ENCODE measurements around the gene MBD3. TPM values are rescaled to one million over a fixed set of nuclear protein-coding genes. Genes with fewer than 3 reads are reported as not detected.
"Not testable (repeated sequence)": the region's sequence is repeated elsewhere in the genome, so short reads cannot be mapped to it uniquely, and the experiment has no call there.

Gene MBD3
- 100 to 1,000 TPM in 1 of 6 experiments, 10 to 100 TPM in 5; 75.6 to 104 (median 85.7) TPM for total RNA-seq (2021; fragmentation: NEBNext Ultra II Directional; extraction: Animal tissue kit (Norgen Biotek cat#: 25700))
- long read RNA-seq, partial matches to known transcripts: 8 of 18 reads
- long read RNA-seq, other reads (novel, unspliced or antisense): 9 of 18 reads

- H3K27ac Mint-ChIP-seq: peak within 1 kb of the TSS; percentile 89
These were observed at the start of gene MBD3 for GRCh38 chr19:1592755-1593500. MBD3 (minus strand) TSS chr19:1592865; CDS start chr19:1592631, 234 bp downstream.

GRCh38 chr19:1640893-1641448, 48.3 kb upstream of the MBD3 start:
- not testable (repeated sequence) for H3K27me3 Mint-ChIP-seq (ENCODE audit: insufficient read depth); H3K4me3 Mint-ChIP-seq; H3K27ac Mint-ChIP-seq; H3K4me1 Mint-ChIP-seq (ENCODE audit: low read depth); DNase-seq; H3K9me3 Mint-ChIP-seq
- H3K36me3 Mint-ChIP-seq (ENCODE audit: low read depth): peaks cover 28% of the 10 kb centered on the region

More at GRCh38 chr19:1592755-1593500, at the start of gene MBD3:
- Mint-ChIP-seq H3K36me3 (ENCODE audit: low read depth) (peaks cover under 1% of the 10 kb centered on the region; the same call in 1 of the 2 replicates), H3K4me3 (peak within 1 kb of the TSS; percentile 95), H3K4me1 (ENCODE audit: low read depth) (peaks cover 23% of the 10 kb centered on the region), H3K9me3 (no peaks in the 10 kb centered on the region), H3K27me3 (ENCODE audit: insufficient read depth) (peaks cover 5% of the 10 kb centered on the region)
- no peak for TF ChIP-seq CTCF (IDR thresholded peaks at IDR 0.05)
- peak; percentile 88 for DNase-seq

- Mint-ChIP-seq H3K27ac (no peak overlapping the region), H3K4me3 (no peak overlapping the region), H3K4me1 (ENCODE audit: low read depth) (no peaks in the 10 kb centered on the region), H3K27me3 (ENCODE audit: insufficient read depth) (peaks cover 3% of the 10 kb centered on the region), H3K9me3 (no peaks in the 10 kb centered on the region; the same call in none of the 2 replicates), H3K36me3 (ENCODE audit: low read depth) (peaks cover 36% of the 10 kb centered on the region)
- DNase-seq: no peak
- no peak for TF ChIP-seq CTCF (IDR thresholded peaks at IDR 0.05)
These were observed 43.9 kb upstream of the MBD3 start for GRCh38 chr19:1636325-1637236.

- Mint-ChIP-seq H3K27ac (no peak overlapping the region), H3K4me3 (no peak overlapping the region), H3K4me1 (ENCODE audit: low read depth) (no peaks in the 10 kb centered on the region), H3K36me3 (ENCODE audit: low read depth) (peaks cover 35% of the 10 kb centered on the region), H3K9me3 (no peaks in the 10 kb centered on the region; the same call in none of the 2 replicates), H3K27me3 (ENCODE audit: insufficient read depth) (peaks cover 3% of the 10 kb centered on the region)
- DNase-seq: no peak
- TF ChIP-seq CTCF (IDR thresholded peaks at IDR 0.05): no peak
These were observed 42.2 kb upstream of the MBD3 start for GRCh38 chr19:1634938-1635243.

GRCh38 chr19:1634242-1634937, 41.7 kb upstream of the MBD3 start:
- H3K36me3 Mint-ChIP-seq (ENCODE audit: low read depth): peaks cover 30% of the 10 kb centered on the region
- H3K9me3 Mint-ChIP-seq: no peaks in the 10 kb centered on the region; the same call in none of the 2 replicates
- H3K27ac Mint-ChIP-seq: no peak overlapping the region
- DNase-seq: no peak
- peaks cover 3% of the 10 kb centered on the region for H3K27me3 Mint-ChIP-seq (ENCODE audit: insufficient read depth)
- no peak overlapping the region for H3K4me3 Mint-ChIP-seq
- no peak for TF ChIP-seq CTCF (IDR thresholded peaks at IDR 0.05)
- no peaks in the 10 kb centered on the region for H3K4me1 Mint-ChIP-seq (ENCODE audit: low read depth)
